ENCODE results near the gene NAA50.

Gene NAA50

GRCh38 chr3:113747283-113748046 lies 1.4 kb upstream of the NAA50 start:
- peak; percentile 31 to 61 for DNase-seq
- Mint-ChIP-seq H3K27me3 (no peaks in the 10 kb centered on the region), H3K4me3 (peak overlapping the region; percentile 81 to 90), H3K4me1 (peaks cover 48% of the 10 kb centered on the region), H3K9me3 (no peaks in the 10 kb centered on the region), H3K27ac (peak overlapping the region; percentile 65 to 100)
- ATAC-seq: peak; percentile 38

- H3K9me3 Mint-ChIP-seq: no peaks in the 10 kb centered on the region
- H3K4me1 Mint-ChIP-seq: peaks cover 56% of the 10 kb centered on the region
- H3K27ac Mint-ChIP-seq: peak within 1 kb of the TSS; percentile 100
- peak within 1 kb of the TSS; percentile 81 to 90 for H3K4me3 Mint-ChIP-seq
- no peaks in the 10 kb centered on the region for H3K27me3 Mint-ChIP-seq
- DNase-seq (peak; percentile 76 to 85), ATAC-seq (peak; percentile 61)
Observed at GRCh38 chr3:113746548-113747282, 666 bp upstream of the NAA50 start, which contains the start of gene ATP6V1A. TSS of gene ATP6V1A (plus strand) at chr3:113747035. CDS start at chr3:113778754, 31,719 bp downstream.

- ATAC-seq (peak; percentile 80), DNase-seq (peak; percentile 75 to 81)
- H3K27me3 Mint-ChIP-seq: no peaks in the 10 kb centered on the region
- no peaks in the 10 kb centered on the region for H3K9me3 Mint-ChIP-seq
- H3K4me1 Mint-ChIP-seq: peaks cover 67% of the 10 kb centered on the region
- H3K27ac Mint-ChIP-seq: peak overlapping the region; percentile 100
- H3K4me3 Mint-ChIP-seq: peak overlapping the region; percentile 81 to 90
Observed at GRCh38 chr3:113744941-113745755, 901 bp downstream of the NAA50 start.

- DNase-seq (no peak), ATAC-seq (no peak)
- Mint-ChIP-seq H3K27me3 (no peaks in the 10 kb centered on the region), H3K9me3 (no peaks in the 10 kb centered on the region), H3K4me1 (peaks cover 62% of the 10 kb centered on the region), H3K27ac (peak overlapping the region in 1 of 2 donors; percentile 8), H3K4me3 (peak overlapping the region; percentile 81 to 90)
Observed at GRCh38 chr3:113743006-113743630, 2.9 kb downstream of the NAA50 start.

- H3K4me3 Mint-ChIP-seq: peak overlapping the region in 1 of 2 donors; percentile 61
- H3K27me3 Mint-ChIP-seq: no peaks in the 10 kb centered on the region
- peaks cover 69% of the 10 kb centered on the region for H3K4me1 Mint-ChIP-seq
- DNase-seq: no peak
- H3K9me3 Mint-ChIP-seq: no peaks in the 10 kb centered on the region
- no peak overlapping the region for H3K27ac Mint-ChIP-seq
- ATAC-seq: no peak
Observed at GRCh38 chr3:113741620-113742019, 4.4 kb downstream of the NAA50 start.

GRCh38 chr3:113741086-113741485 lies 5.0 kb downstream of the NAA50 start:
- Mint-ChIP-seq H3K4me1 (peaks cover 72% of the 10 kb centered on the region), H3K4me3 (peak overlapping the region; percentile 26 to 36), H3K9me3 (no peaks in the 10 kb centered on the region), H3K27me3 (no peaks in the 10 kb centered on the region), H3K27ac (peak overlapping the region in 1 of 2 donors; percentile 31)
- ATAC-seq: no peak
- no peak for DNase-seq

- Mint-ChIP-seq H3K4me3 (peak overlapping the region in 1 of 2 donors; percentile 1), H3K4me1 (peaks cover 58% of the 10 kb centered on the region), H3K27me3 (no peaks in the 10 kb centered on the region), H3K27ac (peak overlapping the region; percentile 37 to 38), H3K9me3 (no peaks in the 10 kb centered on the region)
- DNase-seq (peak; percentile 16 to 25), ATAC-seq (peak; percentile 84)
Observed at GRCh38 chr3:113736548-113737089, 9.4 kb downstream of the NAA50 start.

GRCh38 chr3:113731694-113732093 lies 14.4 kb downstream of the NAA50 start:
- no peak overlapping the region for H3K27ac Mint-ChIP-seq
- H3K4me3 Mint-ChIP-seq: no peak overlapping the region
- H3K27me3 Mint-ChIP-seq: no peaks in the 10 kb centered on the region
- ATAC-seq (no peak), DNase-seq (no peak)
- H3K4me1 Mint-ChIP-seq: peaks cover 33% of the 10 kb centered on the region
- H3K9me3 Mint-ChIP-seq: no peaks in the 10 kb centered on the region

GRCh38 chr3:113730550-113730949 lies 15.5 kb downstream of the NAA50 start:
- ATAC-seq: no peak
- DNase-seq: no peak
- no peaks in the 10 kb centered on the region for H3K9me3 Mint-ChIP-seq
- peaks cover 29% of the 10 kb centered on the region for H3K4me1 Mint-ChIP-seq
- H3K4me3 Mint-ChIP-seq: no peak overlapping the region
- no peaks in the 10 kb centered on the region for H3K27me3 Mint-ChIP-seq
- no peak overlapping the region for H3K27ac Mint-ChIP-seq

- peaks cover 35% of the 10 kb centered on the region for H3K4me1 Mint-ChIP-seq
Observed at GRCh38 chr3:113728661-113729060, 17.4 kb downstream of the NAA50 start.

GRCh38 chr3:113721636-113722035 lies 24.4 kb downstream of the NAA50 start:
- peak overlapping the region in 1 of 2 donors; percentile 69 for H3K27ac Mint-ChIP-seq
- no peaks in the 10 kb centered on the region for H3K9me3 Mint-ChIP-seq
- no peak for DNase-seq
- no peaks in the 10 kb centered on the region for H3K27me3 Mint-ChIP-seq
- H3K4me3 Mint-ChIP-seq: no peak overlapping the region
- peaks cover 24% of the 10 kb centered on the region for H3K4me1 Mint-ChIP-seq
- no peak for ATAC-seq

More at GRCh38 chr3:113728661-113729060, 17.4 kb downstream of the NAA50 start:
- no peak overlapping the region for H3K27ac Mint-ChIP-seq
- ATAC-seq: no peak
- H3K27me3 Mint-ChIP-seq: no peaks in the 10 kb centered on the region
- H3K4me3 Mint-ChIP-seq: no peak overlapping the region
- no peaks in the 10 kb centered on the region for H3K9me3 Mint-ChIP-seq
- no peak for DNase-seq

GRCh38 chr3:113719758-113720157 lies 26.3 kb downstream of the NAA50 start:
- Mint-ChIP-seq H3K9me3 (no peaks in the 10 kb centered on the region), H3K27ac (no peak overlapping the region), H3K4me3 (no peak overlapping the region), H3K4me1 (peaks cover 21% of the 10 kb centered on the region), H3K27me3 (no peaks in the 10 kb centered on the region)
- ATAC-seq (no peak), DNase-seq (no peak)

- Mint-ChIP-seq H3K4me1 (peaks cover 17% of the 10 kb centered on the region), H3K27me3 (no peaks in the 10 kb centered on the region), H3K9me3 (no peaks in the 10 kb centered on the region), H3K4me3 (no peak overlapping the region), H3K27ac (no peak overlapping the region)
- DNase-seq (no peak), ATAC-seq (no peak)
Observed at GRCh38 chr3:113719294-113719693, 26.8 kb downstream of the NAA50 start.

- no peaks in the 10 kb centered on the region for H3K27me3 Mint-ChIP-seq
- peaks cover 17% of the 10 kb centered on the region for H3K4me1 Mint-ChIP-seq
- H3K4me3 Mint-ChIP-seq: no peak overlapping the region
- peak; percentile 88 for ATAC-seq
- no peaks in the 10 kb centered on the region for H3K9me3 Mint-ChIP-seq
- DNase-seq: no peak
- H3K27ac Mint-ChIP-seq: peak overlapping the region in 1 of 2 donors; percentile 91
Observed at GRCh38 chr3:113717818-113718217, 28.2 kb downstream of the NAA50 start.

GRCh38 chr3:113717308-113717707 lies 28.7 kb downstream of the NAA50 start:
- ATAC-seq (no peak), DNase-seq (no peak)
- peak overlapping the region in 1 of 2 donors; percentile 91 for H3K27ac Mint-ChIP-seq
- no peak overlapping the region for H3K4me3 Mint-ChIP-seq
- H3K4me1 Mint-ChIP-seq: peaks cover 22% of the 10 kb centered on the region
- H3K27me3 Mint-ChIP-seq: no peaks in the 10 kb centered on the region
- no peaks in the 10 kb centered on the region for H3K9me3 Mint-ChIP-seq
